ENCODE data around the gene GBF1. TPM values are rescaled to one million over a fixed set of nuclear protein-coding genes. Genes with fewer than 3 reads are reported as not detected.

Gene GBF1
- total and polyA plus RNA-seq, 2 donors (not counting 1 experiment from before 2014, with no cell fraction given), result 20.8 to 39.3 TPM

DNA sequence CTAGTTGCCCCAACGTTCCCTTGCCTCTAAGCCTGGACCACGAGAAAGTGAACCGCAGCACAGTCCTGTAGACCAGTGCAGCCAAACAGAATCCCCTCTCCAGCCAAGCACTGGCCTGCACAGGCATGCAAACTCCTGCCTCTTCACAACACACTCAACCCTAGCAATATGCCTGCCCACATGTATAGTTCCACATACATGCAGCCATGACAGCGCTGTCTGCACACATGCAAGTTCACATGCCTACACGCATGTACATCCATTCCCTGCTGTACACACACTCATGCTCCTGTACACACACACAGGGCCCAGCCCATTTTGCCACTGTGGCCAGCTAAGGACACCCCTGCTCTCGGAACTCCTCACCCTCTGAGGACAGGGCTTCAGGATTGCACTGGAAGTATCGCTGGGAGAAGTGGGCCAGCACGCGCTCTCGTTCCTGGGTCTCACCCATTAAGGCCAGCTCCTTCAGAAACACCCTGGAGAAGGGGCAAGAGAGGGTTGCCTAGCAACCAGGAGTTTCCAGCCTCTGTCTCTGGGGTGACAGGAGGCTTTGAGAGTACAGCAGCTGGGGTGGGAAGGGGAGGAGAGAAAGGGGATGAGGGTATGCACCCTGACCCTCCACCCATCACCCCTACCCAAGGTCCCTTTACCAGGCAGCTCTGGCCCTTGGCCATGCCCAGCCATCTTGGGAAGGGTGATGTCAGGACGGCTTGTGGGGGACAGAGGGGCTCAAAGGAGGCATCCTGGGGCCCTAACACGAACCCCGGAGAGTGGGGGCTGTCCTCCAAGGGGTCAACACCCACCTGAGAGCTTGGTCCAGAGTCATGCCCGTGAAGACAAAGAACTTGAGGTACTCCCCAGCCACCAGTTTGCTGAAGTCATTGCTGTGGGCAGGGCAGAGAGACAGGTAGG, 166.3 kb downstream of the GBF1 start:
- DNase-seq, result peak; percentile 31
- peak overlapping the region; percentile 79 for H3K4me3 Mint-ChIP-seq
- H3K27me3 ChIP-seq (replicated peaks in 1 of 4; ENCODE audit: control extremely low read depth in 1 of 4, control insufficient read depth in 3 of 4, insufficient read depth in 4 of 4, low read length in 3 of 4), result peaks cover 0 to 86% (median 47%) of the 10 kb centered on the region in 4 experiments

More for the DNA sequence above, 166.3 kb downstream of the GBF1 start:
- no peak overlapping the region for H3K4me3 ChIP-seq (ENCODE audit: control extremely low read depth in 1 of 5, extremely low read depth in 1 of 5, insufficient read depth in 1 of 5, low read depth in 2 of 5, low read length in 4 of 5)
- H3K4me1 ChIP-seq (ENCODE audit: control insufficient read depth in 2 of 2, insufficient read depth in 2 of 2, low read length in 2 of 2), result peaks cover 26 to 33% of the 10 kb centered on the region in 2 donors
- no peak overlapping the region for H3K9ac ChIP-seq (ENCODE audit: low read length)
- no peak for ATAC-seq (ENCODE audit: low read depth)
- intact Hi-C loops (cut with micrococcal nuclease), result no loop called here
- Mint-ChIP-seq H3K27me3 (peaks cover 63% of the 10 kb centered on the region), H3K4me1 (peaks cover 29% of the 10 kb centered on the region), H3K27ac (peak overlapping the region; percentile 46), H3K9me3 (ENCODE audit: insufficient read depth) (no peaks in the 10 kb centered on the region)
- 92% methylated on average over 11 of the region's 14 CpGs for WGBS (ENCODE audit: insufficient coverage)
- H3K36me3 ChIP-seq (replicated peaks in 1 of 2; ENCODE audit: control extremely low read depth in 1 of 2, control insufficient read depth in 1 of 2, extremely low read depth in 1 of 2, insufficient read depth in 2 of 2, low read length in 1 of 2), result no peaks in the 10 kb centered on the region
- peaks cover 0 to 23% (median 0%) of the 10 kb centered on the region in 3 donors for H3K9me3 ChIP-seq (ENCODE audit: control extremely low read depth in 1 of 3, control insufficient read depth in 2 of 3, insufficient read depth in 1 of 3, low read length in 2 of 3)
- H4K20me1 ChIP-seq (ENCODE audit: control insufficient read depth, insufficient read depth, low read length, poor library complexity, severe bottlenecking), result no peaks in the 10 kb centered on the region
- CTCF ChIA-PET, result interaction anchor here (0.8 to 5.0 kb wide), 6 partner anchors 8 to 67 kb away, joined by 3 to 35 read pairs (median 7); partner anchors contain the start of gene FBXL15
- TF ChIP-seq EZH2 (IDR thresholded peaks at IDR 0.05; ENCODE audit: borderline replicate concordance, insufficient read depth, low read depth, low read length, poor library complexity, severe bottlenecking), result no peak
- TF ChIP-seq, protein P1, sequence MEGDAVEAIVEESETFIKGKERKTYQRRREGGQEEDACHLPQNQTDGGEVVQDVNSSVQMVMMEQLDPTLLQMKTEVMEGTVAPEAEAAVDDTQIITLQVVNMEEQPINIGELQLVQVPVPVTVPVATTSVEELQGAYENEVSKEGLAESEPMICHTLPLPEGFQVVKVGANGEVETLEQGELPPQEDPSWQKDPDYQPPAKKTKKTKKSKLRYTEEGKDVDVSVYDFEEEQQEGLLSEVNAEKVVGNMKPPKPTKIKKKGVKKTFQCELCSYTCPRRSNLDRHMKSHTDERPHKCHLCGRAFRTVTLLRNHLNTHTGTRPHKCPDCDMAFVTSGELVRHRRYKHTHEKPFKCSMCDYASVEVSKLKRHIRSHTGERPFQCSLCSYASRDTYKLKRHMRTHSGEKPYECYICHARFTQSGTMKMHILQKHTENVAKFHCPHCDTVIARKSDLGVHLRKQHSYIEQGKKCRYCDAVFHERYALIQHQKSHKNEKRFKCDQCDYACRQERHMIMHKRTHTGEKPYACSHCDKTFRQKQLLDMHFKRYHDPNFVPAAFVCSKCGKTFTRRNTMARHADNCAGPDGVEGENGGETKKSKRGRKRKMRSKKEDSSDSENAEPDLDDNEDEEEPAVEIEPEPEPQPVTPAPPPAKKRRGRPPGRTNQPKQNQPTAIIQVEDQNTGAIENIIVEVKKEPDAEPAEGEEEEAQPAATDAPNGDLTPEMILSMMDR (IDR thresholded peaks at IDR 0.05), result no peak
- POLR2A ChIA-PET, result interaction anchor here (1.0 to 3.3 kb wide), 3 partner anchors 9 to 39 kb away, joined by 3 to 14 read pairs (median 3); partner anchors contain the start of gene FBXL15
- no peak overlapping the region for H3K27ac ChIP-seq (ENCODE audit: low read length in 2 of 2)
- no peak overlapping the region for H2AFZ ChIP-seq (ENCODE audit: insufficient read depth, low read depth, low read length, poor library complexity, severe bottlenecking)
- H3K4me2 ChIP-seq (replicated peaks; ENCODE audit: low read depth, low read length, poor library complexity, severe bottlenecking), result no peak overlapping the region
- no peaks in the 10 kb centered on the region for H3K79me2 ChIP-seq (ENCODE audit: control insufficient read depth, insufficient read depth, low read length)
